HG03095 (cell line): Measurements from ENCODE around the gene PKNOX2.
A peak's percentile ranks its signal among the peaks of the same experiment; 100 is the strongest.

ENCODE experiments used
- ATAC-seq: cut with Tn5 transposase; IDR thresholded peaks from one replicate; pipeline ENCODE4 v1.9.1; 2021; ENCODE audit warnings: moderate library complexity; ENCODE audit not compliant: unreplicated experiment

Gene PKNOX2

GRCh38 chr11:125171974-125172373 lies 7.4 kb downstream of the PKNOX2 start:
- no peak for ATAC-seq

DNA sequence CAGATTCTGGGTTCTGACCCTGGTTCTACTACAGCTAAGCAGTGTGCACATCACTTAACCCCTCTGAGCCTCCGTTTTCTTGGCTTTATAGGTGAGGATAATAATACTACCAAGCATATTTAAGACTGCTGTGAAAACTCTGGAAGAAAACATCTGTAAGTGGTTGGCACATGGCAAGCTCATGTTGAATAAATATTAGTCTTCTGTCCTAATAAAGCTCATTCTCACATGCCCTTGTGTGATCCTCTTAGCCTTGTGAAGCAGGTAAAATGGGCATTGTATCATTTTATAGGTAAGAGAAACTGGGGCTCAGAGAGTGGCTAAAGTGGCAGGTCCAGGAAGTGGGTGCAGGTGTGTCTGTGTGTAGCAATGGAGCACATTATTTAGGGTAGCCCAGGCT lies 8.5 kb downstream of the PKNOX2 start:
- ATAC-seq: no peak

DNA sequence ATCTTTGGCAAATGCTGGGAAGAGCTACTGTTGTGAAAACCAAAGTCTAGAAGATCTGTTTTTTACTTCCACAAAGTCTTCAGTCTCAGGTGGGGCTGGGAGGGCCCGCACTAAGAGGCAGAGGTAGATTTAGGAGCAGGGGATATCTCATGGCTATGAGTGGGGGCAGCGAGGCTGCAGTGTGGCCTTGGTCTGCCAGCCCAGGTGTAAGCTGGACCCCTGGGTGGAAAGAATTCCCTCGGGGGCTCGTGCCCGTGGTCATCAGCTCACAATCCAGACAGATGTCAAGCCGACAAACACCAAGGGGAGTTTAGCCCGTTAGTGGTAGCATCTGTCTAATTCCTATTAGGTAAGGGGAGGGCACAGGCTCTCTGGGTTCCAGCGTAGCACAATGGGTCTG lies 9.0 kb downstream of the PKNOX2 start:
- no peak for ATAC-seq

DNA sequence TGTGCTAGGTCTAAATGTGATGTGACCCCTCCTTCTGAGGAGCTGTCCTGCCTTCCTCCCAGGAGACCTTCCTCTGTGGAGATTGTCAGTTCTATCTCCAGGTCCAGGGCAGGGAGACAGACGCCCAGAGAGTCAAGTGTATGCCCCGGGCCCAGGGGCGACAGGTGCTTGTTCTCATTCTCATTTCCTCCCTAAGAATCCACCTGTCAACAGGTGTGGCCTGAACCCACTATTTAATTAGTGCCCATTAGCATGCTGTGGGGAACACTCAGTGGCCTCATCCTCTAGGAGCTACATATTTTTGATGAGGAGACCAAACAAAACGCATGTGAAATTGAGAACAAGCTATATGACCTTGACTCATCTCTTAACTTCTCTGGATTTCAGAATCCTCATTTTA lies 9.5 kb downstream of the PKNOX2 start:
- ATAC-seq: no peak

- no peak for ATAC-seq
Measured at GRCh38 chr11:125174686-125175085, 10.1 kb downstream of the PKNOX2 start.

DNA sequence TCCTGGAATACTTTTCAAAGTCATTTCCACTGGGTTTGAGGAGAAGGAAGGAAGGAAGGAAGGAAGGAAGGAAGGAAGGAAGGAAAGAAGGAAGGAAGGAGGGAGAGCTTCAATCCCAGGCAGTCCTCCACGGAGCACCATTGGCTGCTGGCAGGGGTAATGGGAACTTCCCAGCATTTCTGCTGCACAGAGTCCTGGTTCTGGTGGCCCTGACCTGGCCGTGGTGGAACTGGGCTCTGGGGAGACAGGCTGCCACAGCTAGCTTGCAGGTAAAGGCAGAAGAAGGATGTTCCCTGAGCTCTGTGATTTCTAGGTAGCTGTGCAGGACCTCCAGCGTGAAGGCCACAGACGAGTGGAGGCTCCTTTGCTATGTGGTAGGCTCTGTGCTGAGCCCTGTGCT lies 10.6 kb downstream of the PKNOX2 start:
- ATAC-seq: no peak

DNA sequence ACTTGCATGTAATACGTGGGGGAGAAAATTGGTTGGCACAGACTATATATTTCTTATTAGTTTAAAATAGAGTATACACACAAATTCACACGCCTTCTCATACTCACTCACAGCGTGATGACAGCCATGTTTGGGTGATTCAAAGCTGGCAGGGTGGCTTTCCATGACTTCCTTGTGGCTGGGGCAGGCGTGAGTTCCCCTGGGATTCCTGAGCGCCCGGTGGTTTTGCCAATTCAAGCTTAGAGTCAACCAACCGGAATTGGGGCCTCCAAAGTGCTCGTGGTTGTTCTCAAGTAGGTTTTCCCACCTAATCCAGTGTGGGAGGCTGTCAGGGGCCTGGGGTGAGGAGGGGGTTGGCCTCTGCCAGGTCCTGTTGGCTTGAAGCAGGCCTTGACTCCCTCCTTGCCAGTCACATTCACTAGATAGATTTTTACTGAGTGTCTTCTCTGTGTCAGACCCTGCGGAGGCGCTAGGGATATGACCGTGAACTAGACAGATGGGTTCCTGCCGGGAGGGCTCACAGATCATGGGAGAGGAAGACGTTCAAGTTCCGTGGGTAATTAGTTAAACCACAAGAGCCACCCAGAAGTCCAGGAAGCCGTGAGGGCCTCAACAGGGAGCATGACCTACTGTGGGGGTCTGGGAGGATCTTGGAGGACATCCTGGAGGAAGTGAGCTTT lies 11.5 kb downstream of the PKNOX2 start:
- no peak for ATAC-seq

GRCh38 chr11:125176866-125177265 lies 12.3 kb downstream of the PKNOX2 start:
- ATAC-seq: peak; percentile 73

- ATAC-seq: no peak
Measured at GRCh38 chr11:125177543-125177942, 13.0 kb downstream of the PKNOX2 start.

- no peak for ATAC-seq
Measured at GRCh38 chr11:125179346-125179745, 14.8 kb downstream of the PKNOX2 start.

DNA sequence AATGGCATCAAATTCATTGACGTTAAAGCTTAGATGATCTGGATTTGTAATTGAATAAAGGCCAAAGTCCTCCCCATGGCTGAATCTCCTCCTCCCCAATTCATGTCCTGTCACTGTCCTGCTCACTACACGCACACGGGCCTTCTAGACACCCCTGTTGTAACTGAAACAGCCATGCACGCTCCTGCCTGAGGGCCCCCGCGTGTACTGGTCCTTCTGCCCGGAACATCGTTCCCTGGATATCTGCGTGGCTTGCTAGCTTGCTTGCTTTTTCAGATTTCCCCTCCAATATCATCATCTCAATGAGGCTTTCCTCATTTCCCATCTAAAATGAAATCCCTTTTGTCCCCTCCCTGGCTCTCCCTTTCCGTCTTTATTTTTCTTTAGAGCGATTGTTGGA lies 15.3 kb downstream of the PKNOX2 start:
- no peak for ATAC-seq

DNA sequence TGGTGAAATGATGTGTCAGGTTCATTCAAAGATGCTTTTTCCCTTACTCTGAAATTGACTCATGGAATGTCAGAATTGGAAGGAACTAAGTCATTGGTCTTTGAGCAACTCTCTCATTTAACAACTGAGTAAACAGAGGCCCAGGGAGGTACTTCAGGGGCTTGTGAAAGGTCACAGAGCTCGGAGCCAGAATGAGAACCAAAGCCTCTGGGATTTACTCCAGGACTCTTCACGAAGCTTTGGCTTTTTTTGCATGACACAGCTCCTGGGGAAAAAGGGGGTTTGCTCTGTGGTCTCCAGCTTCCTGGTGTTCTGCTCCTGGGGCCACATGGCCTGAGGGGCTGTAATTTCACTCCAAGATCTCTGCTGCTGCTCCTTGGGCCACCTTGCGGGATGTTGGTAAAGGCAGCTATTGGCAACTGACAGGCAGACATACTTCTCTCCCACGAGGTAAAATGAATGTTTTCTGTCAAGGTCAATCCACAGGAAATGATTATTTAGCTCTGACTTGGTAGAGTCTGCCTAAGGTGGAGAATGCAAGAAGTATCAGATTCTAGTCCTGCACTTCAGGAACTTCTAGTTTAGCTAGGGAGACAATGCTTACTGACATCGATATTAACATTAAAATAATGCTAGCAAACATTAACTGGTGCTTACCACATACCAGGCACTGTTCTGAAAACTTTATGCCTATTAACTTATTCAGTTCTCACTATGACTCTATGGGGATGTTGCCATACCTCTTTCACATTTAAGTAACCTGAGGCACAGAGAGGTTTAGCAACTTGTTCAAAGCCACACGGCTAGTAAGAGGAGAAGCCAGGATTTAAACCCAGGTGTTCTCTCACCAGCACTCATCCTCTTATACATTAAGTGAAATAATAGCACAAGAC lies 16.1 kb downstream of the PKNOX2 start:
- no peak for ATAC-seq

DNA sequence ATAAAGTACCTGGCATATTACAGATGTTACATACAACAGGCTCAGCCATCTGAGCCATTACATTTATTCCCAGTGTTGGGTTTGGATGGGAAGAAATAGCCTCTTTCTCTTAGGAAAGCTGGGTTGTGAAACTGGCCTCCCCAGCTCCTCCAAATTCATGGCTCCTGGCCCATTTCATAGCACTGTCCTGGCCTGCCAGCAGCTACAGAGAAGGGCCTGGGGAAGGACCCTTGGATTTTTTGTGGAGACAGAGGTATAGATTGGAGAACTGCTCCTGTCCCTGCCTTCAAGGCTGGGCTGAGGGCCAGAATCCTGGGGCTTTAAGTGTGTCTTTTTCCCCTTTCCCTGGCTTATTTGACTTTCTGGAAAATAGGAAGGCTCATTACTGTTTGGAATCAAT lies 18.0 kb downstream of the PKNOX2 start:
- no peak for ATAC-seq

DNA sequence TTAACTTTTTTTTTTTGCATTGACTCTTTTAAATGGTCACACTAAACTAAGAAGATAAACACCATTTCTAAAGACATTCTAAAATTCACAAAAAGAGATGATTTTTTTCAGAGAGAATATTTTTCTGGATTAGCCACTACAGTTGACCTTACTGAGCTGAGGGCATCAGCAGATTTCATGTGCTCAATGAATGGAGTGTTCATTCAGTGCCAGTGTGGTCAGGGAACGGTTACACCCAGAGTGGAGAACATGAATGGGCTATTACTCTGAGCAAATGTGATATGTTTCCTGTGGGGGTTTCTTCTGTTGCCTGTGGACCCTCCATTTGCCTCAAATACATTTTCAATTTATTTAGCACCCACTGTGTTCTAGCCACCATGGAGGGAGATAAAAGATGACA lies 19.1 kb downstream of the PKNOX2 start:
- ATAC-seq: no peak

GRCh38 chr11:125188021-125188420 lies 23.5 kb downstream of the PKNOX2 start:
- no peak for ATAC-seq

GRCh38 chr11:125190566-125190965 lies 26.0 kb downstream of the PKNOX2 start:
- no peak for ATAC-seq

- ATAC-seq: no peak
Measured at GRCh38 chr11:125192183-125192582, 27.6 kb downstream of the PKNOX2 start.

DNA sequence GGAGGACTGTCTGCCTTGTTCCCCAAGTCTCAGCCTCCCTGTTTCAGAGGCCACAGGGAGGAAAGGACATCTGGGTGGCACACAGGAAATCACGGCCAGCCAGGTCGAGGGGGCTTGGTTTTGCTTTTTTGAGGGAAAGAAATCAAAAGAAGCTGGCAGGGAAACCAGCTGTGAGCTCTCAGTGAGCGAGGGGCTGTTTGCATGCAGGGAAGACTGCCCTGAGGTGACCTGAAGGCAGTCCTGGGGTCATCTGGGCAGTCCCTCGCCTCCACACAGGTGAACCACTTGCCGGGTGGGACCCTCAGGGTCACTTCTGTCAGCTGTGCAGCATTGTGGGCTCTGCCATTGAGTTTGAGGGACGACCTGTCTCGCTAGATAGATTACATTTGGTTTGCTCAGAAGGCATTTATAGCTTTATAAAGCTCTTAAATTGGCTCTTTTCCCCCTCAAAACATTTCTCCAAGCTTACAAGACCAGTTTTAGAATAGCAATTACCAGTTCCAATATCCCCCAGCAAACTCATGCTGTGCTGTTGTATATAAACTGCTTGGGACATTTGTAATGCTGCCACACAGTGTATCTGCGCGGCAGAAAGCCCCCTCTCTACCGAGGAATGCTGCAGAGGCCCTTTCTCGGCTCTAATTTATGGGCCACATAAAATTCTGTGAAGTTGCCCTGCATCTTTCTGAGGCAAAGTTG lies 28.3 kb downstream of the PKNOX2 start:
- no peak for ATAC-seq

- no peak for ATAC-seq
Measured at GRCh38 chr11:125193416-125193726, 28.8 kb downstream of the PKNOX2 start.

GRCh38 chr11:125193841-125194240 lies 29.3 kb downstream of the PKNOX2 start:
- ATAC-seq: no peak

DNA sequence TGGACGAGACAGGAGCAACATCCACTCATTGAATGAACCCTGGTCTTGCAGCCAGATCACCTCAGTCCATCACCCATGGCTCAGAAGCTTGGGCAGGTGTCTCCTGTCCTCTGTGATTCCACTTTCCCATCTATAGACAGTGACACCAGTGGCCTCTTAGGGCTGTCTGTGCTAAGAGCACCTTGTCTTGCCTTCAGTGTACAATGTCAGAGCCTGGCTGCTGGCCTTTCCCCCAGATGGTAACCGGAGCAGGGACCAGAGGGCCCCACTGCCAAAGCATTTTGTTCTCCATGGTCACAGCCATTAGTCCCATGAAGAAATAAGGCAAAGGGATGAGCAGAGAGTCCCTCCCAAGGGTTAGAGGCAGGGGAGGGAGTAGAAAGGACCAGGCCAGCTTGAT lies 35.4 kb downstream of the PKNOX2 start:
- ATAC-seq: no peak

DNA sequence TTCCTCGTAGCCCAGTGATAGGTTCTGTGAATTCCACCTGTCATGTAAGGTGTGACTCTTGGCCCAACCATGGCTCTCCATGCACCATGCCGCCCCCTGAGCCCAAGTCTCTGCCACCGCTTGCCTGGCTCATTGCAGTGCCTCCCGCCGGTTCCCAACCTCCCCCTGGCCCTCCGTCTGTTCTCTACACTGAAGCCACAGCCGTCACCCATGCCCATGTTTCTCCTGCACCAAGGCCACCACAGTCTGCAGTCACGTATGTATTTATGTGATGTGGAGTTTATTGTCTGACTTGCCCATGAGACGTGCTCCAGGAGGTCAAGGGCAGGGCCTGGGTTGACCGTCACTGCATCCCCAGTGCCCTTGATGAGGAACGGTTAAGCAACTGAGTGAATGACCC lies 35.9 kb downstream of the PKNOX2 start:
- no peak for ATAC-seq
